GM21786 (cell line): Measurements from ENCODE around the gene TPRG1.

Experiments
- ATAC-seq: cut with Tn5 transposase; IDR thresholded peaks from one replicate; pipeline ENCODE4 v1.9.1; 2021; ENCODE audit not compliant: unreplicated experiment

TPRG1 gene

GRCh38 chr3:189353318-189353965 is 181.7 kb downstream of the TPRG1 start:
- no peak for ATAC-seq

GRCh38 chr3:189353988-189354889 is 182.5 kb downstream of the TPRG1 start:
- ATAC-seq, result no peak

- no peak for ATAC-seq
Observed at GRCh38 chr3:189355115-189355480, 183.3 kb downstream of the TPRG1 start.

GRCh38 chr3:189355481-189356201 is 183.9 kb downstream of the TPRG1 start:
- no peak for ATAC-seq

DNA sequence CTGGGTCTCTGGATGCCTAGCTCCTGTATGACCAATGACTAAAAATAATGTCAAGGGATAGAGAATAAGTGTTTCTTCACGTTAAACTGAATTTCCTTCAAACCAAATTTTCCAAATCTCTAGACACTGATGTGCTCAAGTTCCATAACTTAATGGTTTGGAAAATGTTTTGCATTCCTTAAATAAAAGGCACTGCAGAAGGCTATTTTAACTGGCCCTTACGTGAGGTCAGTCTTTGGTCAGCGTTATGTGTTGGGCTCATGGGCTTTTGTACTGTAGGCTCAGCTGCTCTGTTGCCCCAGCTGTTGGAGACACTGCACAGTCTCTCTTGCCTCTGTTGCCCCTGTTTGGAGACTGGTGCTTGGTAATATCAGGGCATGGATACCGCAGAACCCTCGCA is 188.5 kb downstream of the TPRG1 start:
- no peak for ATAC-seq

GRCh38 chr3:189361103-189361835 is 189.5 kb downstream of the TPRG1 start:
- ATAC-seq, result no peak

DNA sequence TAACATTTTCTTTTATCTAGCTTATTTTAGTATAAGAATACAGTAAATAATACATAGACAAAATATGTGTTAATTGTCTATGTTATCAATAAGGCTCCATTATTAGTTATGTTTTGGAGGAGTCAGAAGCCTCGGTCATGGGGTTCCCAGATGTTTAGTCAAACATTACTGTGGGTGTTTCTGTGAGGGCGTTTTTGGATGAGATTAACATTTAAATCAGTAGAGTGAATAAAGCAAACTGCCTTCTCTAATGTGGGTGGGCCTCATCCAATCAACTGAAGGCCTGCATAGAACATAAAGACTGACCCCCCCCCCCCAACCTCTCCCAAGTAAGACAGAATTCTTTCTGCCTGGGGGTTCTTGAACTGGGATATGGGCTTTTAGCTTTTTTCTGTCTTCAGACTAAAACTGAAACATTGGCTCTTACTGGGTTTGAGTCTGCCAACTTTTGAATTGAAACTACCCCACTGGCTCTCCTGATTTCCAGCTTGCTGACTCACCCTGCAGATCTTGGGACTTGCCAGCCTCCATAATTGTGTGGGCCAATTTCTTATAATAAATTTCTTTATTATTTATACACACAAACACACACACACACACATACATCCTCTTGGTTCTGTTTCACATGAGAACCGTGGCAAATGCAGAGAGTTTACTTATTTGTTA is 192.0 kb downstream of the TPRG1 start:
- no peak for ATAC-seq

- no peak for ATAC-seq
Observed at GRCh38 chr3:189365609-189366564, 194.1 kb downstream of the TPRG1 start.

- ATAC-seq, result no peak
Observed at GRCh38 chr3:189368384-189368783, 196.6 kb downstream of the TPRG1 start.

DNA sequence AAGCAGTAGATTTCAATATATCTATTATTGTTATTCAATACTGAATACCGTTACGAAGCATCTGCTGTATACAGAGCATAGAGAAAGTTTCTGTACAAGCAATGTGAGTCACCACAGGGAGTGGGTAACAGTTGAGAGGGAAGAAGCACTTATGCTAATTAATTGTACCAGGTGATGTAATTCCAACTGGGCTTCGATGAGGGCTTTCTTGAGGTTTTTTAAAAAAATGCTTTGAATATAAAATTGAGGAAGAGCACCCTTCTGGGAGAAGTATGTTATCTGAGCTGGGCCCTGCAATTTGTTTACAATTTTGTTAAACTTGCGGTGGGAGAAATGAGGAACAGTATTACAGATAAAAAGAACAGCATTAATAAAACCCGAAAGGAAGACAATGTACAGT is 197.9 kb downstream of the TPRG1 start:
- ATAC-seq, result no peak

GRCh38 chr3:189372243-189372642 is 200.5 kb downstream of the TPRG1 start:
- ATAC-seq, result no peak
